Spleen (tissue), 7 donors: ENCODE measurements around the gene USP28.

Source experiments
- POLR2A ChIP-seq, 3 donors: fragments of 450-650 bp; IDR thresholded peaks; one replicate each; pipeline ENCODE4 v1.5.1; 2017; ENCODE audit warnings: antibody characterized with exemption in 3 of 3, mild to moderate bottlenecking in 1 of 3
- TF ChIP-seq, protein P1 (sequence below), 11 experiments: fragments of 200-600 bp in 7 of 11; fragments of 450-650 bp in 4 of 11; sonication (generic) in 4 of 11; IDR thresholded peaks in 8 of 11; conservative IDR thresholded peaks in 3 of 11; 1 replicate in 7 of 11; 2 replicates in 4 of 11; pipeline versions ENCODE4 v1.4.0 to v1.8.0; 2016 to 2021; ENCODE audit warnings: antibody characterized with exemption in 11 of 11, inconsistent platforms in 4 of 11, mild to moderate bottlenecking in 1 of 11
- donor health status: DM: no; HTN: no; CAD: no; lungs with moderate emphysema.
- donor health status: DM: no; HTN: no; CAD: no.
- donor health status: DM: no; HTN: no; CAD: no.

DNA sequence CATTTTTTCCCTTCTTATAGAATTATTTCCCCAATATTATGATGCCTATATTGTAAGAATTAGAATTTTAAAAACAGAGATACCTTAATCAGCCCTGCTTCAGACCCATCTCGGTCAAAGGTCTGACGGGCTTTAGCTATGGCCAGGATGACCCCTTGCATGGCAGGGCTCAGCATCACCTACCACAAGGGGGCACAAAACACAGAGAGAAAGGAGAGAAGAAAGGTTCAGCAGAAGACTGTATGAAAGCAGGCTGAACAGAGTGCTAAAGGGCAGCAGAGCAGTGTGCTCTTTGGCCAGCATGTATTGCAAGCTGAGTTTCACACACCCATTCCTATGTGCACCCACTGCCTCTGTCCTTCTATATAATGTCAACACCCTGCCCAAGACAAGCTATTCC lies 69.0 kb downstream of the USP28 start:
- TF ChIP-seq, protein P1, sequence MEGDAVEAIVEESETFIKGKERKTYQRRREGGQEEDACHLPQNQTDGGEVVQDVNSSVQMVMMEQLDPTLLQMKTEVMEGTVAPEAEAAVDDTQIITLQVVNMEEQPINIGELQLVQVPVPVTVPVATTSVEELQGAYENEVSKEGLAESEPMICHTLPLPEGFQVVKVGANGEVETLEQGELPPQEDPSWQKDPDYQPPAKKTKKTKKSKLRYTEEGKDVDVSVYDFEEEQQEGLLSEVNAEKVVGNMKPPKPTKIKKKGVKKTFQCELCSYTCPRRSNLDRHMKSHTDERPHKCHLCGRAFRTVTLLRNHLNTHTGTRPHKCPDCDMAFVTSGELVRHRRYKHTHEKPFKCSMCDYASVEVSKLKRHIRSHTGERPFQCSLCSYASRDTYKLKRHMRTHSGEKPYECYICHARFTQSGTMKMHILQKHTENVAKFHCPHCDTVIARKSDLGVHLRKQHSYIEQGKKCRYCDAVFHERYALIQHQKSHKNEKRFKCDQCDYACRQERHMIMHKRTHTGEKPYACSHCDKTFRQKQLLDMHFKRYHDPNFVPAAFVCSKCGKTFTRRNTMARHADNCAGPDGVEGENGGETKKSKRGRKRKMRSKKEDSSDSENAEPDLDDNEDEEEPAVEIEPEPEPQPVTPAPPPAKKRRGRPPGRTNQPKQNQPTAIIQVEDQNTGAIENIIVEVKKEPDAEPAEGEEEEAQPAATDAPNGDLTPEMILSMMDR (IDR thresholded peaks at IDR 0.05 in 8 of 11, conservative IDR thresholded peaks at IDR 0.05 in 3 of 11): peak in 9 of 11 experiments; percentile 19 to 60 (median 37)
- TF ChIP-seq POLR2A (IDR thresholded peaks at IDR 0.05): no peak
